Prostate gland (tissue), 2 donors: Measurements from ENCODE around the gene OR51T1.

Experiments used
- CTCF ChIP-seq, 4 experiments: fragments of 200-600 bp in 2 of 4; fragments of 450-650 bp in 2 of 4; sonication (generic) in 2 of 4; IDR thresholded peaks; 1 replicate in 3 of 4; 2 replicates in 1 of 4; pipeline ENCODE4 v1.5.1; 2016 to 2019; ENCODE audit warnings: antibody characterized with exemption in 4 of 4, mild to moderate bottlenecking in 2 of 4, moderate library complexity in 2 of 4
- POLR2A ChIP-seq: fragments of 450-650 bp; IDR thresholded peaks from one replicate; pipeline ENCODE4 v1.6.1; 2016; ENCODE audit warnings: antibody characterized with exemption, mild to moderate bottlenecking

DNA sequence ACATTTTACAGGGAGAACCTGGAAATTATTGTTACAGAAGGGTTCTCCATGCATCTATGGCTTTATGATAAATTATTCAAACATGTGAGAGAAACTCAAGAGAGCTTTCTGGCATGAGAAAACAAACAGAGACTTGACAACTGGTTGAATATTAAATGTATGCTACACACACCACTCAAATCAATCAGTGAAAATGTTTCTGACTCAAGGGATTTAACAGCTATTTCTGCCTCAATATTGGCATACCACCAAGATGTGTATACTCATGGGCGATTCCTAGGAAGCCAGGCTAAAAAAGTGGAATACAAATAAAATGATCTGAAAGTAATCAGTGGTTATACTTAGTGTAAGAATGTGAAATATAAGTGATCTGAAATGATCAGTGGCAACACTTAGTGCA lies 15.8 kb upstream of the OR51T1 start:
- TF ChIP-seq POLR2A (no peak), CTCF (IDR thresholded peaks at IDR 0.05) (no peak)
